HUES6 (cell line): ENCODE measurements around the gene CADPS2.

Experiments
- H3K27ac ChIP-seq: 2 replicates; pipeline ENCODE4 v1.7.0; 2013; ENCODE audit warnings: low read depth, mild to moderate bottlenecking, low read length, inconsistent platforms
- H3K27me3 ChIP-seq: 2 replicates; pipeline ENCODE4 v1.6.1; 2013; ENCODE audit warnings: low read length; ENCODE audit not compliant: control insufficient read depth, insufficient read depth
- H3K36me3 ChIP-seq: 2 replicates; pipeline ENCODE4 v1.6.1; 2013; ENCODE audit warnings: low read length; ENCODE audit not compliant: control insufficient read depth, insufficient read depth
- H3K4me1 ChIP-seq: 2 replicates; pipeline ENCODE4 v1.6.1; 2013; ENCODE audit warnings: low read length; ENCODE audit not compliant: control insufficient read depth, insufficient read depth
- H3K4me3 ChIP-seq: 2 replicates; pipeline ENCODE4 v1.5.1; 2013; ENCODE audit warnings: low read depth, low read length
- H3K9ac ChIP-seq: one replicate; pipeline ENCODE4 v1.6.1; 2013; ENCODE audit warnings: mild to moderate bottlenecking, low read length
- H3K9me3 ChIP-seq: 2 replicates; pipeline ENCODE4 v1.6.1; 2013; ENCODE audit warnings: low read depth, low read length; ENCODE audit not compliant: control insufficient read depth, insufficient read depth

Gene CADPS2

GRCh38 chr7:122770686-122771335, 115.4 kb downstream of the CADPS2 start:
- Histone ChIP-seq H3K4me1 (peaks cover 14% of the 10 kb centered on the region; the same call in 1 of the 2 replicates), H3K4me3 (no peak overlapping the region), H3K9me3 (no peaks in the 10 kb centered on the region), H3K36me3 (no peaks in the 10 kb centered on the region), H3K27ac (no peak overlapping the region), H3K27me3 (no peaks in the 10 kb centered on the region), H3K9ac (no peak overlapping the region)

- H3K27ac ChIP-seq: no peak overlapping the region
- no peaks in the 10 kb centered on the region for H3K27me3 ChIP-seq
- no peaks in the 10 kb centered on the region for H3K36me3 ChIP-seq
- no peaks in the 10 kb centered on the region for H3K9me3 ChIP-seq
- H3K4me1 ChIP-seq: peaks cover 14% of the 10 kb centered on the region; the same call in 1 of the 2 replicates
- no peak overlapping the region for H3K9ac ChIP-seq
- no peak overlapping the region for H3K4me3 ChIP-seq
Measured at GRCh38 chr7:122768827-122769226, 117.4 kb downstream of the CADPS2 start.

GRCh38 chr7:122767339-122767738, 118.9 kb downstream of the CADPS2 start:
- no peaks in the 10 kb centered on the region for H3K36me3 ChIP-seq
- H3K9me3 ChIP-seq: no peaks in the 10 kb centered on the region
- no peaks in the 10 kb centered on the region for H3K27me3 ChIP-seq
- peaks cover 14% of the 10 kb centered on the region; the same call in 1 of the 2 replicates for H3K4me1 ChIP-seq
- no peak overlapping the region for H3K27ac ChIP-seq
- H3K9ac ChIP-seq: no peak overlapping the region
- H3K4me3 ChIP-seq: no peak overlapping the region

- Histone ChIP-seq H3K27ac (no peak overlapping the region), H3K36me3 (no peaks in the 10 kb centered on the region), H3K4me1 (peaks cover 14% of the 10 kb centered on the region; the same call in 1 of the 2 replicates), H3K9ac (no peak overlapping the region), H3K27me3 (no peaks in the 10 kb centered on the region), H3K4me3 (no peak overlapping the region), H3K9me3 (no peaks in the 10 kb centered on the region)
Measured at GRCh38 chr7:122766593-122766992, 119.7 kb downstream of the CADPS2 start.

- no peak overlapping the region for H3K9ac ChIP-seq
- H3K4me1 ChIP-seq: peaks cover 11% of the 10 kb centered on the region; the same call in 1 of the 2 replicates
- no peaks in the 10 kb centered on the region for H3K27me3 ChIP-seq
- H3K36me3 ChIP-seq: no peaks in the 10 kb centered on the region
- no peaks in the 10 kb centered on the region for H3K9me3 ChIP-seq
- H3K4me3 ChIP-seq: no peak overlapping the region
- no peak overlapping the region for H3K27ac ChIP-seq
Measured at GRCh38 chr7:122764902-122765301, 121.4 kb downstream of the CADPS2 start.

- H3K9ac ChIP-seq: no peak overlapping the region
- H3K4me3 ChIP-seq: no peak overlapping the region
- no peaks in the 10 kb centered on the region for H3K27me3 ChIP-seq
- H3K36me3 ChIP-seq: no peaks in the 10 kb centered on the region
- peaks cover 11% of the 10 kb centered on the region; the same call in 1 of the 2 replicates for H3K4me1 ChIP-seq
- H3K9me3 ChIP-seq: no peaks in the 10 kb centered on the region
- no peak overlapping the region for H3K27ac ChIP-seq
Measured at GRCh38 chr7:122764020-122764419, 122.2 kb downstream of the CADPS2 start.

- Histone ChIP-seq H3K9ac (no peak overlapping the region), H3K27ac (no peak overlapping the region), H3K4me1 (peaks cover 7% of the 10 kb centered on the region; the same call in 1 of the 2 replicates), H3K27me3 (no peaks in the 10 kb centered on the region), H3K9me3 (no peaks in the 10 kb centered on the region), H3K4me3 (no peak overlapping the region), H3K36me3 (no peaks in the 10 kb centered on the region)
Measured at GRCh38 chr7:122762071-122762470, 124.2 kb downstream of the CADPS2 start.

- Histone ChIP-seq H3K4me3 (no peak overlapping the region), H3K4me1 (peaks cover 11% of the 10 kb centered on the region; the same call in 1 of the 2 replicates), H3K9ac (no peak overlapping the region), H3K27ac (no peak overlapping the region), H3K9me3 (no peaks in the 10 kb centered on the region), H3K27me3 (no peaks in the 10 kb centered on the region), H3K36me3 (no peaks in the 10 kb centered on the region)
Measured at GRCh38 chr7:122758501-122758900, 127.8 kb downstream of the CADPS2 start.

GRCh38 chr7:122756860-122757259, 129.4 kb downstream of the CADPS2 start:
- Histone ChIP-seq H3K36me3 (no peaks in the 10 kb centered on the region), H3K27me3 (no peaks in the 10 kb centered on the region), H3K27ac (no peak overlapping the region), H3K9me3 (no peaks in the 10 kb centered on the region), H3K4me1 (peaks cover 14% of the 10 kb centered on the region; the same call in 1 of the 2 replicates), H3K9ac (no peak overlapping the region), H3K4me3 (no peak overlapping the region)

- no peak overlapping the region for H3K27ac ChIP-seq
- H3K4me1 ChIP-seq: peaks cover 19% of the 10 kb centered on the region; the same call in 1 of the 2 replicates
- H3K9ac ChIP-seq: no peak overlapping the region
- no peaks in the 10 kb centered on the region for H3K36me3 ChIP-seq
- H3K4me3 ChIP-seq: no peak overlapping the region
- no peaks in the 10 kb centered on the region for H3K9me3 ChIP-seq
- H3K27me3 ChIP-seq: no peaks in the 10 kb centered on the region
Measured at GRCh38 chr7:122755696-122756095, 130.6 kb downstream of the CADPS2 start.

- no peaks in the 10 kb centered on the region for H3K36me3 ChIP-seq
- peaks cover 19% of the 10 kb centered on the region; the same call in 1 of the 2 replicates for H3K4me1 ChIP-seq
- no peaks in the 10 kb centered on the region for H3K27me3 ChIP-seq
- H3K27ac ChIP-seq: no peak overlapping the region
- H3K9ac ChIP-seq: no peak overlapping the region
- H3K9me3 ChIP-seq: no peaks in the 10 kb centered on the region
- H3K4me3 ChIP-seq: no peak overlapping the region
Measured at GRCh38 chr7:122752583-122752982, 133.7 kb downstream of the CADPS2 start.
